Measurements from ENCODE around the gene NHP2.
A peak's percentile ranks its signal among the peaks of the same experiment; 100 is the strongest.

- TF ChIP-seq, protein P1, sequence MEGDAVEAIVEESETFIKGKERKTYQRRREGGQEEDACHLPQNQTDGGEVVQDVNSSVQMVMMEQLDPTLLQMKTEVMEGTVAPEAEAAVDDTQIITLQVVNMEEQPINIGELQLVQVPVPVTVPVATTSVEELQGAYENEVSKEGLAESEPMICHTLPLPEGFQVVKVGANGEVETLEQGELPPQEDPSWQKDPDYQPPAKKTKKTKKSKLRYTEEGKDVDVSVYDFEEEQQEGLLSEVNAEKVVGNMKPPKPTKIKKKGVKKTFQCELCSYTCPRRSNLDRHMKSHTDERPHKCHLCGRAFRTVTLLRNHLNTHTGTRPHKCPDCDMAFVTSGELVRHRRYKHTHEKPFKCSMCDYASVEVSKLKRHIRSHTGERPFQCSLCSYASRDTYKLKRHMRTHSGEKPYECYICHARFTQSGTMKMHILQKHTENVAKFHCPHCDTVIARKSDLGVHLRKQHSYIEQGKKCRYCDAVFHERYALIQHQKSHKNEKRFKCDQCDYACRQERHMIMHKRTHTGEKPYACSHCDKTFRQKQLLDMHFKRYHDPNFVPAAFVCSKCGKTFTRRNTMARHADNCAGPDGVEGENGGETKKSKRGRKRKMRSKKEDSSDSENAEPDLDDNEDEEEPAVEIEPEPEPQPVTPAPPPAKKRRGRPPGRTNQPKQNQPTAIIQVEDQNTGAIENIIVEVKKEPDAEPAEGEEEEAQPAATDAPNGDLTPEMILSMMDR (IDR thresholded peaks at IDR 0.05), result no peak
- TF ChIP-seq CEBPB (IDR thresholded peaks at IDR 0.05), result no peak
- TF ChIP-seq FOXS1 (CRISPR knock-in tag; IDR thresholded peaks at IDR 0.05), result no peak
- no peak for TF ChIP-seq POLR2A (IDR thresholded peaks at IDR 0.05; ENCODE audit: low read length)
- TF ChIP-seq BHLHE40 (IDR thresholded peaks at IDR 0.05; ENCODE audit: low read depth, low read length), result no peak
- TF ChIP-seq CHD2 (IDR thresholded peaks at IDR 0.05; ENCODE audit: low read length, partially characterized antibody), result no peak
- no peak for TF ChIP-seq PHF8 (IDR thresholded peaks at IDR 0.05; ENCODE audit: borderline replicate concordance, low read depth)
- no peak for TF ChIP-seq ESRRA (IDR thresholded peaks at IDR 0.05; ENCODE audit: borderline replicate concordance, low read length)
- peak; percentile 65 for TF ChIP-seq MAFK (IDR thresholded peaks at IDR 0.05; ENCODE audit: partially characterized antibody)
- no peak for TF ChIP-seq NFE2L2 (conservative IDR thresholded peaks at IDR 0.05; ENCODE audit: low read length)
- TF ChIP-seq, protein P2, sequence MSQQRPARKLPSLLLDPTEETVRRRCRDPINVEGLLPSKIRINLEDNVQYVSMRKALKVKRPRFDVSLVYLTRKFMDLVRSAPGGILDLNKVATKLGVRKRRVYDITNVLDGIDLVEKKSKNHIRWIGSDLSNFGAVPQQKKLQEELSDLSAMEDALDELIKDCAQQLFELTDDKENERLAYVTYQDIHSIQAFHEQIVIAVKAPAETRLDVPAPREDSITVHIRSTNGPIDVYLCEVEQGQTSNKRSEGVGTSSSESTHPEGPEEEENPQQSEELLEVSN (IDR thresholded peaks at IDR 0.05; ENCODE audit: borderline replicate concordance, low read depth), result no peak
- TF ChIP-seq SMC3 (IDR thresholded peaks at IDR 0.05), result no peak
- TF ChIP-seq EP300 (IDR thresholded peaks at IDR 0.05), result no peak
Measured at GRCh38 chr5:178186427-178186826, 32.7 kb upstream of the NHP2 start.

Measured in A549 (cell line).